ENCODE measurements around the gene UBE2V1.
"Not testable (repeated sequence)": the region's sequence is repeated elsewhere in the genome, so short reads cannot be mapped to it uniquely, and the experiment has no call there.

UBE2V1 gene

DNA sequence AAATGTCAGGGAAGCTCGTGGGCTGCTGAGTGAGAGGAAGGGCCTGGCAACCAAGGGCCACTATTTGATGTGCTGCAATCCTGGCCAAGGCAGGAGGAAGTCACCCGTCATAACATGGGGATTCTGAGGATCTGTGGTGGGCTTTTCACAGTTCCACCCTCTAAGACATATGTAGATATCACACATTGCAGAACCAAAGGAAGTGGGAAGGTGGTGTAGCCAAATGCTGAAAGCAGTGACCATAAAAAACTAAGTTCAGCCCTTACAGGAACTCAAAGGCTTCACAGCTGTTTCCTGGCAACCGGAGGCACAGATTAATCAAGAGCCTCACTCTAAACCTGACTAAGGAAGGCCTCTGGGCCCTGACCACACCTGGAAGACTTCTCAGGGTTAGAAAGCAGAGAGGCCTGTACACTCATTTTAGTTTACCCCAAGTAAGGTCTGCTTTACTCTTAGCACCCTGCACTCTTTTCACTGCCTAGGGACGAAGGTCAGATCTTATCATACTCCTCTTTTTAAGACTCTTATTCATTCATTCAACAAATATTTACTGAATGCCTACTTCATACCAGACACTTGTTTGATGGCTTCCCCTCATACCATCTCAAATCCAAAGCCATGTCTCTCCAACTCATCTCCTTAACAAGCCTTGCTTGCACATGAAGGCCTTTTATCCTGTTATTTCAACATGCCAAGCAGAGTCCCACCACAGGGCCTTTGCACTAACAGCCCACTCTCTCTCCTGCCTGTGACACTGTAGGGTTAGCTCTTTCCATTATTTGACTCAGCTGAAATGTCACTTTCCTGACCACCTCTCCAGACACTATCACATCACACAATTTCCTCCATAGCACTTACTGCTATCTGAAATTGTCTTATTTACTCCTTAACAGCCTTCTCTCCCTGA lies 2.6 kb downstream of the UBE2V1 start:
- peaks cover 48 to 50% of the 10 kb centered on the region in 2 experiments for H3K4me1 ChIP-seq (ENCODE audit: control insufficient read depth in 1 of 2, insufficient read depth in 1 of 2, low read depth in 1 of 2, low read length in 1 of 2)
- H3K27me3 ChIP-seq, result no peaks in the 10 kb centered on the region
- H3K36me3 ChIP-seq, result peaks cover 5% of the 10 kb centered on the region
- H3K27ac ChIP-seq, result peak overlapping the region; percentile 55
- TF ChIP-seq, protein P1, sequence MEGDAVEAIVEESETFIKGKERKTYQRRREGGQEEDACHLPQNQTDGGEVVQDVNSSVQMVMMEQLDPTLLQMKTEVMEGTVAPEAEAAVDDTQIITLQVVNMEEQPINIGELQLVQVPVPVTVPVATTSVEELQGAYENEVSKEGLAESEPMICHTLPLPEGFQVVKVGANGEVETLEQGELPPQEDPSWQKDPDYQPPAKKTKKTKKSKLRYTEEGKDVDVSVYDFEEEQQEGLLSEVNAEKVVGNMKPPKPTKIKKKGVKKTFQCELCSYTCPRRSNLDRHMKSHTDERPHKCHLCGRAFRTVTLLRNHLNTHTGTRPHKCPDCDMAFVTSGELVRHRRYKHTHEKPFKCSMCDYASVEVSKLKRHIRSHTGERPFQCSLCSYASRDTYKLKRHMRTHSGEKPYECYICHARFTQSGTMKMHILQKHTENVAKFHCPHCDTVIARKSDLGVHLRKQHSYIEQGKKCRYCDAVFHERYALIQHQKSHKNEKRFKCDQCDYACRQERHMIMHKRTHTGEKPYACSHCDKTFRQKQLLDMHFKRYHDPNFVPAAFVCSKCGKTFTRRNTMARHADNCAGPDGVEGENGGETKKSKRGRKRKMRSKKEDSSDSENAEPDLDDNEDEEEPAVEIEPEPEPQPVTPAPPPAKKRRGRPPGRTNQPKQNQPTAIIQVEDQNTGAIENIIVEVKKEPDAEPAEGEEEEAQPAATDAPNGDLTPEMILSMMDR (IDR thresholded peaks at IDR 0.05), result no peak
- H3K4me3 ChIP-seq (ENCODE audit: low read depth in 1 of 2, low read length in 1 of 2), result no peak overlapping the region
- no peaks in the 10 kb centered on the region for H3K9me3 ChIP-seq

DNA sequence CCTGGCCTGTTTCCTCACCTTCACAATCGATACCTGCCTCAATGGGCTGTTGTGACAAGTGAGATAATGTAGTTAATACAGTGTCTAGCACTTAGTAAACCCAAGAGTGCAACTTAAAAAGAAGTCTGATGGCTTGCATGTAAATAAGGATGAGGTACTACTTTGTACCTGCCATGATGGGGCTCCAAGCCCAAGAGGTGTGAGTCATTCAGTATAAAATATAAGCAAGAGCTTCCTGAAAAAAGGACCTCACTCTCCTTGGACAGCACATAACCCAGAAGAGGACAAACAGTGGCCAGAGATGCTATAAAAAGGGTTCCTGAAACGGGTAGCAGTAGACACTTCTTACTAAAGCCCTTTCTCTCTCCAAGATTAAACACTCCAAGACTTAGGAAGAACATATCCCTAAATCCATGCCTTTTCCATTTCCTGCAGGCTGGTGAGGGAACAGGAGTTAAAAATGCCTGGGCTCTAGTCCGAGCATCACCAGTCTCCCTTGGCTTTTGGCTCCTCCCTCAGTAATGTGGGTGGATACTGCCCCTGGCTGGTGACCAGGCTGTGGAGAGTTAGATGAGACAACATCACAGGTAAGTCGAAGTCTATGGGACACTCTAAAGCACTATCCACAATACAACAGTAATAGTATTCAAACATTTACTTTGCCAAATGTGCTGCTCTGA lies 4.3 kb downstream of the UBE2V1 start:
- no peaks in the 10 kb centered on the region for H3K27me3 ChIP-seq
- H3K4me1 ChIP-seq (ENCODE audit: control insufficient read depth in 1 of 2, insufficient read depth in 1 of 2, low read depth in 1 of 2, low read length in 1 of 2), result peaks cover 35 to 37% of the 10 kb centered on the region in 2 experiments
- no peaks in the 10 kb centered on the region for H3K9me3 ChIP-seq
- no peak overlapping the region for H3K27ac ChIP-seq
- peaks cover 5% of the 10 kb centered on the region for H3K36me3 ChIP-seq
- H3K4me3 ChIP-seq (ENCODE audit: low read depth in 1 of 2, low read length in 1 of 2), result no peak overlapping the region
- TF ChIP-seq, protein P1 (IDR thresholded peaks at IDR 0.05), result no peak

DNA sequence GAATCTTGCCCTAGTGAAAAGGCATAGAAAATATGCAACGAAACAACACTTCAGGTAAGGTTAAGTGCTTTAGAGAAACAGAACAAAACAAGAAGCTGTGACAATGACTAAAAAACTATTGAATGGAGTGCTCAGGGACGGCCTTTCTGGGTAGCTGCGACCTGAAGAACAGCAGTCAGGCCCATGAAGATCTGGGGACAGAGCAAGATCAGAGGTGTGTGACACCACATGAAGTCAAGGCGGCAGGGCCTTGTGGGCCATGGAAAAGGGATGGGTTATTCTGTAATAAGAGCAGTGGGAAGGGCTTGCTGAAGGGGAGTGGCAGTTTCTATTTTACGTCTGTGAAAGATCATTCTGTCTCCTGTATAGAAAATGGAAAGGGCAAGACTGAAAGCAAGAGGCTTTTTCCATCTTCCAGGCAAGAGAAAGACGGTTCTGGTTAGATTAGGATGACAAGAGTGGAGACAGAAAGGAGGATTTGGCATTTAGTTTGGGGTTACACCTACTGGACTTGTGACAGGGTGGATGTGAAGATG lies 5.1 kb downstream of the UBE2V1 start:
- H3K4me1 ChIP-seq (ENCODE audit: control insufficient read depth in 1 of 2, insufficient read depth in 1 of 2, low read depth in 1 of 2, low read length in 1 of 2), result peaks cover 30% of the 10 kb centered on the region in 2 experiments
- H3K4me3 ChIP-seq (ENCODE audit: low read depth in 1 of 2, low read length in 1 of 2), result no peak overlapping the region
- no peak overlapping the region for H3K27ac ChIP-seq
- TF ChIP-seq, protein P1 (IDR thresholded peaks at IDR 0.05), result no peak
- no peaks in the 10 kb centered on the region for H3K27me3 ChIP-seq
- H3K36me3 ChIP-seq, result peaks cover 5% of the 10 kb centered on the region
- no peaks in the 10 kb centered on the region for H3K9me3 ChIP-seq

- Histone ChIP-seq H3K9me3 (no peaks in the 10 kb centered on the region), H3K4me1 (ENCODE audit: control insufficient read depth in 1 of 2, insufficient read depth in 1 of 2, low read depth in 1 of 2, low read length in 1 of 2) (peaks cover 26% of the 10 kb centered on the region in 2 experiments), H3K36me3 (peaks cover 9% of the 10 kb centered on the region), H3K4me3 (ENCODE audit: low read depth in 1 of 2, low read length in 1 of 2) (no peak overlapping the region), H3K27ac (no peak overlapping the region), H3K27me3 (no peaks in the 10 kb centered on the region)
- TF ChIP-seq, protein P1 (IDR thresholded peaks at IDR 0.05), result no peak
These were observed 5.8 kb downstream of the UBE2V1 start for GRCh38 chr20:50107086-50107660.

GRCh38 chr20:50106669-50107068 lies 6.3 kb downstream of the UBE2V1 start:
- H3K36me3 ChIP-seq; H3K27me3 ChIP-seq; H3K9me3 ChIP-seq; H3K27ac ChIP-seq; H3K4me3 ChIP-seq (ENCODE audit: low read depth in 1 of 2, low read length in 1 of 2): not testable (repeated sequence)
- peaks cover 21% of the 10 kb centered on the region in 2 experiments for H3K4me1 ChIP-seq (ENCODE audit: control insufficient read depth in 1 of 2, insufficient read depth in 1 of 2, low read depth in 1 of 2, low read length in 1 of 2)

DNA sequence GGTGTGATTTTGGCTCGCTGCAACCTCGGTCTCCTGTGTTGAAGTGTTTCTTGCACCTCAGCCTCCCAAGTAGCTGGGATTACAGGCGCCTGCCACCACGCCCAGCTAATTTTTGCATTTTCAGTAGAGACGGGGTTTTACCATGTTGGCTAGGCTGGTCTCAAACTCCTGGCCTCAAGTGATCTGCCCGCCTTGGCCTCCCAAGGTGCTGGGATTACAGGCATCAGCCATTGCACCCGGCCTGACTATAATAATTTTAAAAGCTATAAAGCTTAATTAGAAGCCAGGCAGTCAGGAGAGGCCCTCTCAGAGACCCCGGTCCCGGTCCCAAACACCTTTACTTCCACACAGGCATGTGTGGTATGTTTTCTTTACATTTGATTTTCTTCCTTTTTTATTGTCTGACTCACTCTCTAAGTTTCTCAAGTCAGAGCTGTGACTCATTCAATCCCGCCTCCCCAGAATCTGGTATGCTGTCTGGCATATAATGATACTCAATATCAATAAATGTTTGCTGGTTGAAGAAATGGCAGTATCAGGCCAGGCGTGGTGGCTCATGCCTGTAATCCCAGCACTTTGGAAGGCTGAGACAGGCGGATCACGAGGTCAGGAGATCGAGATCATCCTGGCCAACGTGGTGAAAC lies 9.4 kb downstream of the UBE2V1 start:
- not testable (repeated sequence) for H3K27ac ChIP-seq; H3K9me3 ChIP-seq; H3K36me3 ChIP-seq; H3K4me1 ChIP-seq (ENCODE audit: control insufficient read depth in 1 of 2, insufficient read depth in 1 of 2, low read depth in 1 of 2, low read length in 1 of 2); H3K27me3 ChIP-seq; H3K4me3 ChIP-seq (ENCODE audit: low read depth in 1 of 2, low read length in 1 of 2)

DNA sequence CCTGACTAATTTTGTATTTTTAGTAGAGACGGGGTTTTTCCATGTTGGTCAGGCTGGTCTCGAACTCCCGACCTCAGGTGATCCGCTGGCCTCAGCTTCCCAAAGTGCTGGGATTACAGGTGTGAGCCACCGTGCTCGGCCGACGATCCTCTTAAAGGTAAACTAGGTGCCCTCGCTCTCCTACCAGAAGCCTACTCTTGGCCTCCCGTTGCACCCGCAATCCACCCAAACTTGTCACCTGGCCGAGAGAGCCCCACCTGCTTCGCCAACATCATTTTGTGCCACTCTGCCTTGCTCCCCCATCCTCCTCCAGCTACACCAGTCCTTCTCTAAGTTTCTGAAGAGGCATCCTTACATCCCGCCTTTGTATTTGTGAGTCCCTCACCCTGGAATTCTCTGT lies 10.4 kb downstream of the UBE2V1 start:
- H3K9me3 ChIP-seq; H3K4me3 ChIP-seq (ENCODE audit: low read depth in 1 of 2, low read length in 1 of 2); H3K27ac ChIP-seq; H3K4me1 ChIP-seq (ENCODE audit: control insufficient read depth in 1 of 2, insufficient read depth in 1 of 2, low read depth in 1 of 2, low read length in 1 of 2); H3K27me3 ChIP-seq; H3K36me3 ChIP-seq: not testable (repeated sequence)

Measured in neutrophil (primary cell).